H9 (cell line): Measurements from ENCODE around the gene RMND5A. TPM values are rescaled to one million over a fixed set of nuclear protein-coding genes. Genes with fewer than 3 reads are reported as not detected.

ENCODE experiments used
- DNase-seq: peaks from one replicate; pipeline ENCODE4 v3.0.0-alpha.2; 2017
- H2AFZ ChIP-seq: one replicate; pipeline ENCODE4 v1.6.1; 2013; ENCODE audit warnings: mild to moderate bottlenecking, low read length, control low read depth, moderate library complexity
- H2AK5ac ChIP-seq: 2 replicates; pipeline ENCODE4 v1.6.1; 2013; ENCODE audit warnings: low read length, control low read depth, mixed read lengths; ENCODE audit not compliant: insufficient read length
- H2BK120ac ChIP-seq: one replicate; pipeline ENCODE4 v1.6.1; 2013; ENCODE audit warnings: low read depth, mild to moderate bottlenecking, low read length, control low read depth, inconsistent platforms; ENCODE audit not compliant: poor library complexity, severe bottlenecking
- H2BK12ac ChIP-seq: 2 replicates; pipeline ENCODE4 v1.6.1; 2013; ENCODE audit warnings: low read length, control low read depth, mixed read lengths, low read depth; ENCODE audit not compliant: insufficient read length
- H2BK15ac ChIP-seq: 2 replicates; pipeline ENCODE4 v1.6.1; 2013; ENCODE audit warnings: low read depth, low read length, control low read depth
- H2BK20ac ChIP-seq: one replicate; pipeline ENCODE4 v1.6.1; 2013; ENCODE audit warnings: low read depth, mild to moderate bottlenecking, low read length, control low read depth, inconsistent platforms; ENCODE audit not compliant: poor library complexity, severe bottlenecking
- H2BK5ac ChIP-seq: 2 replicates; pipeline ENCODE4 v1.6.1; 2013; ENCODE audit warnings: low read length, control low read depth, mixed read lengths; ENCODE audit not compliant: insufficient read length
- H3K14ac ChIP-seq: 2 replicates; pipeline ENCODE4 v1.6.1; 2013; ENCODE audit warnings: low read length, control low read depth; ENCODE audit not compliant: insufficient read depth
- H3K18ac ChIP-seq: 2 replicates; pipeline ENCODE4 v1.6.1; 2013; ENCODE audit warnings: low read depth, mild to moderate bottlenecking, mixed read lengths, low read length, control low read depth; ENCODE audit not compliant: insufficient read length
- H3K23ac ChIP-seq: 2 replicates; pipeline ENCODE4 v1.6.1; 2013; ENCODE audit warnings: low read length, control low read depth, mixed read lengths, low read depth; ENCODE audit not compliant: insufficient read length
- H3K23me2 ChIP-seq: 2 replicates; pipeline ENCODE4 v1.6.1; 2013; ENCODE audit warnings: low read depth, mild to moderate bottlenecking, mixed read lengths, low read length, control low read depth; ENCODE audit not compliant: insufficient read length, poor library complexity, severe bottlenecking
- H3K27ac ChIP-seq: 2 replicates; pipeline ENCODE4 v1.5.1; 2013; ENCODE audit warnings: low read length, control low read depth, mixed read lengths, low read depth; ENCODE audit not compliant: insufficient read length
- H3K27me3 ChIP-seq: 2 replicates; pipeline ENCODE4 v1.6.1; 2013; ENCODE audit warnings: low read length, control low read depth, inconsistent platforms; ENCODE audit not compliant: insufficient read depth
- H3K4ac ChIP-seq: 2 replicates; pipeline ENCODE4 v1.6.1; 2013; ENCODE audit warnings: low read depth, mild to moderate bottlenecking, control low read depth, inconsistent platforms, low read length, moderate library complexity
- H3K4me1 ChIP-seq: 2 replicates; pipeline ENCODE4 v1.6.1; 2013; ENCODE audit warnings: low read length, control low read depth, inconsistent platforms; ENCODE audit not compliant: insufficient read depth
- H3K4me2 ChIP-seq: 2 replicates; pipeline ENCODE4 v1.6.1; 2013; ENCODE audit warnings: low read length, control low read depth, mixed read lengths; ENCODE audit not compliant: insufficient read length, insufficient read depth
- H3K56ac ChIP-seq: 2 replicates; pipeline ENCODE4 v1.6.1; 2013; ENCODE audit warnings: low read depth, mild to moderate bottlenecking, mixed read lengths, low read length, control low read depth; ENCODE audit not compliant: insufficient read length
- H3K79me1 ChIP-seq: 2 replicates; pipeline ENCODE4 v1.6.1; 2013; ENCODE audit warnings: low read depth, mild to moderate bottlenecking, moderate library complexity, low read length, control low read depth, inconsistent platforms; ENCODE audit not compliant: insufficient read depth, poor library complexity, severe bottlenecking
- H3K79me2 ChIP-seq: 2 replicates; pipeline ENCODE4 v1.6.1; 2013; ENCODE audit warnings: low read length, control low read depth, inconsistent platforms; ENCODE audit not compliant: insufficient read depth
- H3K9ac ChIP-seq: 2 replicates; pipeline ENCODE4 v1.6.1; 2013; ENCODE audit warnings: low read length, control low read depth, mixed read lengths; ENCODE audit not compliant: insufficient read length; ENCODE audit errors: extremely low read depth
- H3K9me3 ChIP-seq: one replicate; pipeline ENCODE4 v1.6.1; 2013; ENCODE audit warnings: low read depth, low read length, inconsistent platforms; ENCODE audit not compliant: control insufficient read depth
- H3T11ph ChIP-seq: one replicate; pipeline ENCODE4 v1.6.1; 2013; ENCODE audit warnings: mild to moderate bottlenecking, low read length, control low read depth, inconsistent platforms
- H4K20me1 ChIP-seq: one replicate; pipeline ENCODE4 v1.6.1; 2013; ENCODE audit not compliant: control insufficient read depth, insufficient read length, insufficient read depth
- H4K5ac ChIP-seq: 2 replicates; pipeline ENCODE4 v1.6.1; 2013; ENCODE audit warnings: low read depth, mild to moderate bottlenecking, mixed read lengths, low read length, control low read depth; ENCODE audit not compliant: insufficient read length
- H4K8ac ChIP-seq: replicated peaks from 2 replicates; pipeline ENCODE4 v1.6.1; 2013; ENCODE audit warnings: low read length, control low read depth, mixed read lengths, low read depth; ENCODE audit not compliant: insufficient read length
- H4K91ac ChIP-seq: 2 replicates; pipeline ENCODE4 v1.6.1; 2013; ENCODE audit warnings: low read depth, mild to moderate bottlenecking, moderate library complexity, mixed read lengths, low read length, control low read depth; ENCODE audit not compliant: insufficient read length
- H3K27ac Mint-ChIP-seq, 3 experiments: 2 replicates in 2 of 3; 3 replicates in 1 of 3; pipeline ENCODE4 v1.8.0; 2020 to 2021; ENCODE audit warnings: mixed read lengths in 3 of 3, mild to moderate bottlenecking in 1 of 3, moderate library complexity in 1 of 3
- H3K27me3 Mint-ChIP-seq: 2 replicates; pipeline ENCODE4 v1.8.0; 2021; ENCODE audit warnings: low read depth, mild to moderate bottlenecking, moderate library complexity, mixed read lengths
- H3K36me3 Mint-ChIP-seq, 3 experiments: 2 replicates in 2 of 3; 3 replicates in 1 of 3; pipeline ENCODE4 v1.8.0; 2020 to 2021; ENCODE audit warnings: low read depth in 3 of 3, mixed read lengths in 3 of 3; ENCODE audit not compliant: insufficient read depth in 1 of 3
- H3K4me1 Mint-ChIP-seq, 2 experiments: 2 replicates each; pipeline ENCODE4 v1.8.0; 2020; ENCODE audit warnings: mixed read lengths in 2 of 2
- H3K4me3 Mint-ChIP-seq, 2 experiments: 2 replicates in 1 of 2; 3 replicates in 1 of 2; pipeline ENCODE4 v1.8.0; 2020 to 2021; ENCODE audit warnings: mild to moderate bottlenecking in 2 of 2, mixed read lengths in 2 of 2, moderate library complexity in 1 of 2
- H3K9me3 Mint-ChIP-seq, 2 experiments: 2 replicates in 1 of 2; 3 replicates in 1 of 2; pipeline ENCODE4 v1.8.0; 2020; ENCODE audit warnings: mild to moderate bottlenecking in 2 of 2, mixed read lengths in 2 of 2, moderate library complexity in 1 of 2
- WGBS: extraction: QIAGEN DNeasy Blood & Tissue Kit; methylation state at CpG from one replicate; pipeline ENCODE4 v1.1.7; 2013; ENCODE audit warnings: missing lambda C conversion rate, low lambda C conversion rate, mixed read lengths; ENCODE audit not compliant: insufficient read length; ENCODE audit errors: extremely low coverage; 5-methylcytosine and 5-hydroxymethylcytosine counted together
- total RNA-seq: library from RNA; stranded (reverse); gene quantifications from 2 replicates; pipeline ENCODE4 v1.2.1, GENCODE V29; 2021
- TF ChIP-seq, protein P1 (sequence below): fragments of 200-600 bp; sonication (generic); conservative IDR thresholded peaks from 3 replicates; pipeline ENCODE4 v1.8.0; 2021; ENCODE audit warnings: antibody characterized with exemption, mild to moderate bottlenecking

RMND5A gene
- total RNA-seq, 1 experiment from 2014 or later: 48.8 TPM

DNA sequence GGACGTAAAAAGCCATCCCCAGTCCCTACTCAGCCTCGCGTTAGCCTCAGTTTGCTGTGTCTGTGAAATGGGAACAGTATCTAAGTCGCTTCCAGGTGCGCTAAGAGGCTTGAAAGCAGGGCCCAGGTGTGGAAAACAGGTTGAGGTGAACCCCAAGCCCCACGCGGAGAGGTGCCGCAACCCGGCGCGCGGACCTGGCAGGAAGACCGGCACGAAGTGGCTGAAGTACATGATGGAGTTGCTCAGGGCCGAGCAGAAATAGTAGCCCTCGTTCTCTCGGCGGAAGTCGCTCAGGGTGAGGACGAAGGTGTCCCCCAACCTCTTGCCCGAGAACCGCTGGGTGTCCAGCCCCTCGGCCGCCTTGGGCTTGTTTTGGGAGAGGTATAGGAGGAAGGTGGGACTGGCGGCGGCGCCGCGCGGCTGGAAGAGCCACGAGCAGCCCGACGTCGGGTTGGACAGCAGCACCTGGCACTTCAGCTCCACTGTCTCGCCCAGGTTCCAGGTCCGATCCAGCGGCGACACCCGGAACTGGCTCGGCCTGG lies 70.1 kb downstream of the RMND5A start:
- Histone ChIP-seq H2AFZ (no peak overlapping the region), H3K4me2 (peak overlapping the region; percentile 65), H3K18ac (no peak overlapping the region)

More for the DNA sequence above, 70.1 kb downstream of the RMND5A start:
- no peaks in the 10 kb centered on the region for H3K4me1 ChIP-seq
- no peaks in the 10 kb centered on the region for H3K79me1 ChIP-seq
- H3K9ac ChIP-seq: no peak overlapping the region
- no peak overlapping the region for H3K4ac ChIP-seq
- peak overlapping the region; percentile 39 to 75 for H3K4me3 Mint-ChIP-seq
- no peak overlapping the region for H3K14ac ChIP-seq
- TF ChIP-seq, protein P1, sequence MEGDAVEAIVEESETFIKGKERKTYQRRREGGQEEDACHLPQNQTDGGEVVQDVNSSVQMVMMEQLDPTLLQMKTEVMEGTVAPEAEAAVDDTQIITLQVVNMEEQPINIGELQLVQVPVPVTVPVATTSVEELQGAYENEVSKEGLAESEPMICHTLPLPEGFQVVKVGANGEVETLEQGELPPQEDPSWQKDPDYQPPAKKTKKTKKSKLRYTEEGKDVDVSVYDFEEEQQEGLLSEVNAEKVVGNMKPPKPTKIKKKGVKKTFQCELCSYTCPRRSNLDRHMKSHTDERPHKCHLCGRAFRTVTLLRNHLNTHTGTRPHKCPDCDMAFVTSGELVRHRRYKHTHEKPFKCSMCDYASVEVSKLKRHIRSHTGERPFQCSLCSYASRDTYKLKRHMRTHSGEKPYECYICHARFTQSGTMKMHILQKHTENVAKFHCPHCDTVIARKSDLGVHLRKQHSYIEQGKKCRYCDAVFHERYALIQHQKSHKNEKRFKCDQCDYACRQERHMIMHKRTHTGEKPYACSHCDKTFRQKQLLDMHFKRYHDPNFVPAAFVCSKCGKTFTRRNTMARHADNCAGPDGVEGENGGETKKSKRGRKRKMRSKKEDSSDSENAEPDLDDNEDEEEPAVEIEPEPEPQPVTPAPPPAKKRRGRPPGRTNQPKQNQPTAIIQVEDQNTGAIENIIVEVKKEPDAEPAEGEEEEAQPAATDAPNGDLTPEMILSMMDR: no peak
- no peaks in the 10 kb centered on the region for H3K36me3 Mint-ChIP-seq
- no peak overlapping the region for H3K27ac Mint-ChIP-seq
- H4K91ac ChIP-seq: no peak overlapping the region
- H3T11ph ChIP-seq: no peak overlapping the region
- H2BK15ac ChIP-seq: no peak overlapping the region
- H3K27me3 ChIP-seq: peaks cover 45% of the 10 kb centered on the region; the same call in 1 of the 2 replicates
- H4K20me1 ChIP-seq: no peaks in the 10 kb centered on the region
- H3K4me1 Mint-ChIP-seq: peaks cover 9 to 24% of the 10 kb centered on the region in 2 experiments
- H2BK20ac ChIP-seq: no peak overlapping the region
- no peak overlapping the region for H2AK5ac ChIP-seq
- H3K27ac ChIP-seq: no peak overlapping the region
- peak; percentile 63 for DNase-seq
- no peak overlapping the region for H2BK120ac ChIP-seq
- H3K23ac ChIP-seq: no peak overlapping the region
- no peak overlapping the region for H2BK12ac ChIP-seq
- H3K9me3 ChIP-seq: no peaks in the 10 kb centered on the region
- H3K9me3 Mint-ChIP-seq: peaks cover 4% of the 10 kb centered on the region in 2 experiments; a peak in 4 of 5 replicates
- H3K79me2 ChIP-seq: no peaks in the 10 kb centered on the region
- H4K5ac ChIP-seq: no peak overlapping the region
- no peak overlapping the region for H2BK5ac ChIP-seq
- no peak overlapping the region for H4K8ac ChIP-seq
- H3K23me2 ChIP-seq: peaks cover 5% of the 10 kb centered on the region
- H3K56ac ChIP-seq: no peak overlapping the region
- H3K27me3 Mint-ChIP-seq: peaks cover 99% of the 10 kb centered on the region
- no CpG with 5 or more reads among the region's 40 CpGs for WGBS
